M059J (cell line): Measurements from ENCODE around the gene SERPINB4. TPM values are rescaled to one million over a fixed set of nuclear protein-coding genes. Genes with fewer than 3 reads are reported as not detected.
"Not testable (repeated sequence)": the region's sequence is repeated elsewhere in the genome, so short reads cannot be mapped to it uniquely, and the experiment has no call there.

ENCODE experiments used
- DNase-seq: peaks from one replicate; pipeline ENCODE4 v3.0.0-alpha.2; 2012; ENCODE audit warnings: low read depth
- total RNA-seq: library from RNA; depleted of rRNA; stranded (reverse); fragments of >200 nt; shearing (Covaris generic); gene quantifications from 2 replicates; pipeline ENCODE4 v1.2.3, GENCODE V29; 2014; rRNA removed

The SERPINB4 gene
- total RNA-seq = 0.05 TPM in 1 of 2 replicates, not detected in the other

DNA sequence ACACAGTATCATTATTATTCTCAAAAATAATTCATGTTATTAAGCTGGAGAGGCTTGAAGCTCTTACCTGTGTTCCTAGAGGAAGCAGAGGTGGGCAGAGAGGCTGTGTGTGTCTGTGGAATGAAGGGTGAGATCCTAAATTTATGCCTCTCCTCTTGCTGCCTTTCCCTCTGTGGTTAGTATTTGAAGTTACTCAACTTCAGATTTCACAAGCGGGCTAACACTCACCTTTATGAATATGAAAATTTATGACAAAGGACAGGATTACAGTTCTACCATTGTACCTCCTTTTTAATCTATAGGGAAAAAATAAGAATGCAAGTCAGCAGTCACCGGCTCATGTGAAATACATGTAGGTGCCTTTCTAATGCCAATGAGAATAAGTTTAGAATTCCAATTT lies at the start of gene SERPINB4:
Gene SERPINB4 (minus strand): TSS at position 115 of the 400 bp plus-strand sequence. CDS start 679 bp downstream, outside the sequence.
- DNase-seq = not testable (repeated sequence)

DNA sequence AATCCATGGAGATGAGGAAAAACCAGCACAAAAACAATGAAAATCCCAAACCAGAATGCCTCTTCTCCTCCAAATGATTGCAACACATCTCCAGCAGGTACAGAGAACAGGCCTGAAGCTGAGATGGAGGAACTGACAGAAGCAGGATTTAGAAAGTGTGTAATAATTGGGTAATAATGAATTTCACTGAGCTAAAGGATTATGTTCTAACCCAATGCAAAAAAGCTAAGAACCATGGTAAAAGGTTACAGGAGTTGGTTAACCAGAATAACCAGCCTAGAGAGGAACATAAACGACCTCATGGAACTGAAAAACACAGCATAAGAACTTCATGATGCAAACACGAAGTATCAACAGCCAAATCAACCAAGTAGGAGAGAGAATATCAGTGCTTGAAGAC lies 45.0 kb upstream of the SERPINB4 start:
- no peak for DNase-seq

DNA sequence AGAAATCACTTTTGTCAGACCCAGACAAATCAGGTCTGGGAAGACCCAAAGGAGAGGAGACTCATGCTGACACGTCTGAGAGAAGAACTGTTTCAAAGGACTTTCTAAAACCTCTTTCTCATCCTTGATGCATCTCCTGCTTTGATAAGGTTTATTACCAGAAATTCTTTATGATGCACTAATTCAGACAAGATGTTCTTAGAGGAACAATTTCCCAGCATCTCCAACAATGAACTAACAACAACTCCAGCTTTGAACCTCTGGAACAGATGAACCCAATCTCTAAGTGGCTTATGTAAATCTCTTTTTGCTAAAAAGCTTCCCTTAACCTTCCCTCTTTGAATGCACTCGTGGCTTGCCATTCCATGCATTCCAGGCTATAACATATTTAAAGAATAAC lies 42.8 kb upstream of the SERPINB4 start:
- DNase-seq = no peak

DNA sequence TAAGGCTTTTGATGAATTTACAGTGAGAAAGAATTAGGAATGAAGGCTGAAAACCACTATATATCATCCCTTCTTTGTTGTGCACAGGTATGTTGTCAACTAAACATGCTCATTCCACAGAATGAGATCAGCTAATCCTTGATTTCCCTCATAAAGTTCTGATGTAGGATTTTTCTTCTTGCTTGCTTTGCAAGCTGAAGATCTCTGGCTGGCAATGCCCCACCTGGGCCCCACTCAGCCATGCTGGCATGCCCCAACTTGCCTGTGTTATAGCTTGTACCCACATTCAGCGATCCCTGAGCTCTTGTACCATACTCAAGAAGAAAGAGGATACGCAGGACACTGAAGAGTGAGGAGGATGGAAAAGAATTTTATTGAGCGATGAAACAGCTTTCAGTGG lies 40.7 kb upstream of the SERPINB4 start:
- no peak for DNase-seq

DNA sequence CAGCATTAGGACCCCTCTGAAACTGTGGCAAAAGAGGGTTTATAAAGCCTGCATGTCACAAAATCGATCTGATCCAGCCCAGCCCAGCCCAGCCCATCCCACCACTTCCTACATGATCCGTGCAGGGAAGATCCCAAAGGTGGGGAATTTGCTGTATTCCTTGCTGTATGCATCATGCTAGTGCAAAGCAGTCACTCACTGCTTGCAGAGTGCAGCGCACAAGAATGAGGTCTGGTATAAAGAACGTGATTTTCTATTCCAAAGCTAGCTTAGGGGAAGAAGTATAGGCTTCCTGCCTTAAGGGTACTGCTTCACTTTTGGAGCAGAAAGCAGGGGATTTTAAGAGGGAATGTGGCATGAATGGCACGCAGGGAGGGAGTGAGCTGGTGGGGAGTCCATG lies 39.8 kb upstream of the SERPINB4 start:
- peak; percentile 8 for DNase-seq

DNA sequence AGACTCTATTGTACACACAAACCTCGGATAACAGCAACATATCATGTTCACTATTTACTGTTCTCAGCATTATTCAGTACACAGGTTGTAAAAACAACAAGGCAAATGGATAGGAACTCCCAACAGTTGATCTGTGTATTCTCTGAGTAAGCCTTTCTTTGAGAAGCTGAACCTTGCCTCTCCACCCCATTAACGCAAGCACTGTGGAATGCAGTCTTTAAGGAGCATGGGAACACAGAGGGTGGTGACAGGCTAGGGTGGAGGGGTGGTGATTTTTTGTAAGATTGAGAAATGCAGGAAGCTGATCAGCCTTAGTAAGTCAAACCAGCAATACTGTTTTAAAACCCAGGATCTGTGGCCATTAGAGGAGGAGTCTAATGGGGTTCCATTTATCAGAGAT lies 39.1 kb upstream of the SERPINB4 start:
- peak; percentile 86 for DNase-seq

DNA sequence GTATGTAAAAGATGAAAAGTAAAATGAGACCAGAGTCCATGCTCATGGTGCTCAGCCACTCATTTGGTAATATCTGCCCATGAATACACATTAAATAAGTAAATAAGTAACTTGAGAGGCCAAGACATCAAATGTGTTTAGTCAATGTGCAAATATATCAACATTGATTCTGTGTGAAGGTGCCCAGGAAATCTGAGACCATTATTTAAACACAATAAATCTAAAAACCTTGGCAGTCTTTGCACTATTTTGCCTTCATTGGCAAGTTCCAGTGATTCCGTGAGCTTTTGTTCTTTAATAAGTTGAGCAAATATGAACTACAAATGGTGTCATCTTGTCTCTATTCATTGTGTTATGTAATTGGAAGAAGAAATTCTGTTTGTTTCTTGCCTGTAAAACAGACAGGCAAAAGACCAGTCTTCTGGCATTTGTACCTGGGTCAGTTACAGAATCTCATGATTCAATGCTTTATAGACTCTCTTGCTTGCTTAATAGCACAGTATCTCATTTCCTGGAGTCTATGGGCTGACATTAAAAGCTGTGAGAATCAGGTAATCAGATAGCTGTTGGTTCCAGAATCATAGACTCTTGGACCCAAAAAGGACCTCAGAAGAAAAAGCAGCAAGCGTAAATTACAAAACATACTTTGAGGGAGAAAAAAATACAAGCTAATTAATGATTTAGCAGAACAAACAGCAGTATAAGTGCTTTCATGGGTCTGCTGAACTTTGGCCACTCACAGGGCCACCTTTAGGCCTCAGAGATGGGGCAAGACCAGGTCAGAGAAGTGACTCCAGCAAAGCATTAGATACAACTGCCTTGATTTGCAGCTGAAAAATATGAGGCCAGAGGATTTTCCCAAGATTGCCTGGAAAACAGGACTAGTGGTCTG lies 37.6 kb upstream of the SERPINB4 start:
- no peak for DNase-seq

DNA sequence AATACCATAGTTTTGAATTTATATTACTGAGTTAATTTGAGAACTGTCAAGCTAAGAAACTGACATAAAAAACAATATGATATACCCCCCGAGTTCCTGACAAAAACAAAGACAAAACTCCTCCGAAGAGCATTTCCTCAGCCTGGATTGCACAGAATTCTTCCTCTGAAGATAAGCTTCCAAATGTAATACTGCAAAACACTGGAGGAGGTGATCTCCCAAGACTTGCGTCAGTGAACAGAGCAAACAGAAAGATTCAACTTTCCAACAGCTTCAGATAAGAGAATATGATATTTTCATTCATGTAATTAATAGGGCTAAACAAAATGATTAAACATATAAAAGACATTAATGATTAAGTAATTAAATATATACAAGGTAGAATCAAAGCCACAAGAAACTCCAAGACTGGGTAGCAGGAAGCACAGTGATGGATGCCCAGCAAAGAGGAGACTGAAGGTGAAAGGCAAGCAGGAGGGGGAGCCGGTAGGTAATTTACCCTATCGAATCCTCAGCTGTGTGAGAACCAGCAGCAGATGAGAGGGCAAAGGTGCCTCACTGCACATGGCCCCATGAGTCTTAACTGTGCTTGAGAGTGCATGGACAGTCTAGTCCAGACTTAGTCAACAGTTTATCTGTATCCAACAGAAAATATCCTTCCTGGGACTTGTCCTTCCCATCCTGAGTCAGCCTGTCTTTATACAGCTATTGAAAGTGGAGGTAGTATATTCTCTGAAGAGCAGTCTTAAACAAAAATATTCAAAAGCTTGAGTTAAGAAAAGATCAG lies 36.0 kb upstream of the SERPINB4 start:
- DNase-seq = no peak

DNA sequence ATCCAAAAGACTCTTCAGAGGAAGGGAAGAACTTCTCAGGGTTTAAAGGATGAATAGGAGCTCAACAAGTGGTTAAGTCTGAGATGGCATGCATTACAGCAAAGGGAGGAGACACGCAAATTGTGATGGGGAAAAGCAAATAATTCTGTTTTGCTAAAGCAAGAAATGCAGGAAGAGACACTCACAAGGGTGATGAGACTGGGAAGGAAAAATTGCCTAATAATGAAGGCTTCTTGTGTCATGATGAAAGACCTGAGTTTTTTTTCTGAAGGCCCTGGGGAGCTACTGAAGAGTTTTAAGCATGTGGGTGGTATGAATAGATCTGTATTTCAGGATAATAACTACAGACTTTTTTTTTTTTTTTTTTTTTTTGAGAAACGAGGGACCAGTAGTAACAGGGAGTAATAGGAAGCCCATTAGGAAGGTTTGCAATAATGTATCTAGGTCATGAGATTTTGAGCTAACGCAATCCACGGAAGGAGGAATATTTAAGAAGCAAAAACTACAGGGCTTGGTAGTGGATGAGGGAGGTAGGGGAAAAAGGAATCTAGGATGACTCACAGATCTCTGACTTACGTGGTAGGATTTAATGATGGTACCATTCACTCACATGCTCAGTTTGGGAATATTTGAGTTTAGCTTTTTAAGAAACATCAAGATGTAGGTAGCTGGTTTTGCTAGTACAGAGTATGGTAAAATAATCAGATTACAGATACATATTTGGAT lies 33.6 kb upstream of the SERPINB4 start:
- DNase-seq = peak; percentile 27

DNA sequence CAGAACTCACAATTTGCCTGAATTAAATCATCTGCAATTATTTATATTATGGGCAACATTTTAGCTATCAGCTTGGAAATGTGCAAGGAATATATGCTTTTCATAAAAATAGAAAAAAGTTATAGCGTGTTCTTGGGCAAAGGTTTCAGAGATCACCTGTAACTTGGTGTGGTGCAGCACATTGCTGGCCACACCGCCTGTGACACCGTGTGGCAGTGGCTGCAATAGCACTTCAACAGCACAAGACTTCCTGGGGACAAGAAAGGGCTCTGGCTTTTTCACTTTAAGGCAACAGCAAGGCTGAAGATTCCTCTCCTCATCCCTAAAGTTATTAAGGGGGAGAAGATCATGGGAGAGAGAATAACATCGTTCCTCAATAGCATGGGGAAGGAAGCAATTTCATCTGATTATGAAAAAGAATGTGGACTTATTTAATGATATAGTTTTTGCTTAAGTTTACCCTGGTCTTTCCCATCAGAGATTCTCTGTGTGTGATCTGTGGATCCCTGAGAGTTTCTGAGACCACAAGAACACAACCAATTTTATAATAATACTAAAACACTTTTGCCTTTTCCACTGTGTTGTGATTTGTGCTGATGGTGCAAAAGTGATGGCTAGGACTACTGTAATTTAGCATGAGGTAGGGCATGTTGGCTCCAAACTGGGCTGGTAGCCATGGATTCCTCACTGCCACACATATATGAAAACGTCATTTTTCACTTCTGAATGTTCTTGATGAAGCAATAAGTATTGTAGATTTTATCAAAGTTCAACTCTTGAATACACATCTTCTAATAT lies 32.7 kb upstream of the SERPINB4 start:
- peak; percentile 47 for DNase-seq

DNA sequence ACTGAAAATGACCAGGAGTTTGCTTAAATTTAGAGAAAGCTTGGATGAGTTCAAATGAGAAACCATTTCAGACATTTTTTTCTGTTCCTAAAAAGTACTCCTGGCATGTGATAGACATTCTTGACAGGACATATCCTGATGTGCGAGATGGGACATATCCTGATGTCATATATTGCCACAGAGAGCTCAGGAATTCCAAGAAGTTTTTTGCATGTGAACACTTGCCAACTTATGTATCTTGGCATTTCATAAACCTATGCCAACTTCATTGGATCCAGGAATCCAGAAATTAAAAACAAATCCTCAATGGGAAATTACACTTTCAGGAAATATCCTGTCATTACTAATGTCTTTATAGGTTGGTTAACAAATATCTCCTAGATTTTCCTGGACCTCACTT lies 20.5 kb upstream of the SERPINB4 start:
- DNase-seq = no peak

DNA sequence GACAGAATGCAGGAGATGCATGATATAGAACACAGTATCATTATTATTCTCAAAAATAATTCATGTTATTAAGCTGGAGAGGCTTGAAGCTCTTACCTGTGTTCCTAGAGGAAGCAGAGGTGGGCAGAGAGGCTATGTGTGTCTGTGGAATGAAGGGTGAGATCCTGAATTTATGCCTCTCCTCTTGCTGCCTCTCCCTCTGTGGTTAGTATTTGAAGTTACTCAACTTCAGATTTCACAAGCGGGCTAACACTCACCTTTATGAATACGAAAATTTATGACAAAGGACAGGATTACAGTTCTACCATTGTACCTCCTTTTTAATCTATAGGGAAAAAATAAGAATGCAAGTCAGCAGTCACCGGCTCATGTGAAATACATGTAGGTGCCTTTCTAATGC lies 17.7 kb upstream of the SERPINB4 start, which contains the start of gene SERPINB3:
Gene SERPINB3 (minus strand): TSS at position 144 of the 400 bp plus-strand sequence. CDS start 677 bp downstream, outside the sequence.
- DNase-seq = not testable (repeated sequence)

DNA sequence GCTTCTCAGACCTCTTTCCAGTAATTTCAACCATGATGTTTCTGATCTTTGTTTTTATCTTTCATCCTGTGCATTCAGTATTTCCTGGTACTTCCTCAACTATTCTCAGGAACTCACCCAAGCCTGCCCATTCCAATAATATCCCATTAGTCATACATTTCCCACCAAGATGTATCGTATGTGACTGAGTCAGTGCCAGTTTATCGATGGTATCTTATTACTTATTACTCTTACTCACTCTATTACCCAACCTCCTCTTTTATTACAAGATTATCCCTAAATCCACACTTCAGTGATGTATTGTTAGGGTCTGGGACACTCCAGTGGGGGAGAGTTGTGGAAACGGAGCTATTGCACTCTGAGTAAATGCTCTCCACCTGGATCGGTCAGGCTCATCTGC lies 14.9 kb upstream of the SERPINB4 start:
- DNase-seq = not testable (repeated sequence)

DNA sequence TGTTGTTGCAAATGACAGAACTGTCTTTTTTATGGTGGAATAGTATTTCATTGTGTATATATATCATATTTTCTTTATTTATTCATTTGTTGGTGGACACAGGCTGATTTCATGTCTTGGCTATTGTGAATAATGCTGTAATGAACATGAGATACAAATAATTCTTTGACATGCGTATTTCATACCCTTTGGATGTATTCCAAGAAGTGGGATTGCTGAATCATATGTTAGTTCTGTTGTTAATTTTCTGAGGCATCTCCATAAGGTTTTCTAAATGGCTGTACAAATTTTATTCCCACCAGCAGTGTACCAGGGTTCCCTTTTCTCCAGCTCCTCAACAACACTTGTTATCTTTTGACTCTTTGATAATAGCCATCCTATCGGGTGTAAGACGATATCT lies 6.2 kb upstream of the SERPINB4 start:
- DNase-seq = peak; percentile 12

DNA sequence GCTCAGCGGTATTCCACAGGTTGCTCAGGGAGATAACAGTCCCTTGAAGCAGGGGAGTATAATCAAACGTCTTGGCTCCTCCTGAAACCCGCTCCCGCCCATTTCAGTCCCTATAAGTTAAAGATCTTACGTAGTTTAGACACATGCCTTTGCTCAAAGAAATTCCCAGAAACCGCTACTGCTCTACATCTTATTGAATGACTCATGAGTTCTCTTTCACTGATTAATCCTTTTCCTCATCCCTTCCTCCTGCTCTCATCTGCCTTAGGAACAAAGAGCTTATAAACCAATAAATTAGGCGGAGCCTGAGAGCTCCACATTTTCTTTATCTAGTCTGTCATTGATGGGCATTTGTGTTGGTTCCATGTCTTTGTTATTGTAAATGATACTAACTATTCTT lies 4.2 kb upstream of the SERPINB4 start:
- peak; percentile 52 for DNase-seq

DNA sequence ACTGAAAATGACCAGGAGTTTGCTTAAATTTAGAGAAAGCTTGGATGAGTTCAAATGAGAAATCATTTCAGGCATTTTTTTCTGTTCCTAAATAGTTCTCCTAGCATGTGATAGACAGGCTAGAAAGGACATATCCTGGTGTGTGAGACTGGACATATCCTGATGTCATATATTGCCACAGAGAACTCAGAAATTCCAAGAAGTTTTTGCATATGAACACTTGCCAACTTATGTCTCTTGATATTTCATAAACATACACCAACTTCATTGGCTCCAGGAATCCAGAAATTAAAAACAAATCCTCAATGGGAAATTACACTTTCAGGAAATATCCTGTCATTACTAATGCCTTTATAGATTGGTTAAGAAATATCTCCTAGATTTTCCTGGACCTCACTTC lies 2.9 kb upstream of the SERPINB4 start:
- DNase-seq = no peak

DNA sequence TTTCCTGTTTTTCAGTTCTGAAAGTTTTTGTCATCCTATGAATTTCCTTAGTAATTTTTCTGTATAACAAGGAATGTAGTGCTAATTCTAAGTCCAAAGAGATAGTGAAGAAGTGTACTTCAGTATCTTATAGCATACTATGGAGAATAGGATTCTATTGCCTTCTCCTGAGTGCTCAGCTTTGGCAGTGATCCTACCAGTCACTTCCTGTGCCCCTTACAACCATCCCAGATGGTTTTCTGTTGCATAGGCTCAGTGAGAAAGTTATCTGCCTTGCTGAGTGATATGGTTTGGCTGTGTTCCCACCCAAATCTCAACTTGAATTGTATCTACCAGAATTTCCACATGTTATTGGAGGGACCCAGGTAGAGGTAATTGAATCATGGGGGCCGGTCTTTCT lies 638 bp upstream of the SERPINB4 start:
- DNase-seq = not testable (repeated sequence)

DNA sequence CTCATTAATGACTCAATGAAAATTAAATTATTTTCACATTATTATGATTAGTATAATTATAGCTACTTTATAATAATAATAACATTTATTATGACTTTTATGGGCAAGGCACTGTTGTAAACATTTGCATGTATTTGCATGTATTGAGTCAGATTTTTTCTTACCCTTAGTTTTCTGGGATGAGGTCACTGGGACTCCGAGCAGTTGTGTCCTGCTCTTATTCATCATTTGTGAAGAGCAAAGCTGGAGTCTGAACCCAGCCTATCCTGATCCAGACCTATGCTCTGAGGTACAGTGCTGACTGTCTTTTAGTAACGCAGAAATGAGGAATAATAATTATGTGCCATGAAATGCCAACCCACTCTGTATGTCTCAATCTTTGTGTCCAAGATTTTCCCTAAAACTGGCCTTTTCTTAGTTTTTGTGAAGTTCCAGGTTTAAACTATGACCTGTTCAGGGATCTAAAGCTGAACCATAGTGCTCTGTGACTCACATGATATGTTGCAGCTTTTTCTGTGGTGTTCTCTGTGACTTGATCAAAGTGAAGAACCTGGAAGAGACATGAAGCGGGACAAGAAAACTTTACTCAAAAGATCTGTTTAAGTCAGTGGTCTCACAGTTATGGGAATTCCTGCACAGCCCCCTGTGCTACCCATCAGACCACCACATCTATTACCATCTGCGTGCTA lies 1.2 kb downstream of the SERPINB4 start:
- peak; percentile 40 for DNase-seq

DNA sequence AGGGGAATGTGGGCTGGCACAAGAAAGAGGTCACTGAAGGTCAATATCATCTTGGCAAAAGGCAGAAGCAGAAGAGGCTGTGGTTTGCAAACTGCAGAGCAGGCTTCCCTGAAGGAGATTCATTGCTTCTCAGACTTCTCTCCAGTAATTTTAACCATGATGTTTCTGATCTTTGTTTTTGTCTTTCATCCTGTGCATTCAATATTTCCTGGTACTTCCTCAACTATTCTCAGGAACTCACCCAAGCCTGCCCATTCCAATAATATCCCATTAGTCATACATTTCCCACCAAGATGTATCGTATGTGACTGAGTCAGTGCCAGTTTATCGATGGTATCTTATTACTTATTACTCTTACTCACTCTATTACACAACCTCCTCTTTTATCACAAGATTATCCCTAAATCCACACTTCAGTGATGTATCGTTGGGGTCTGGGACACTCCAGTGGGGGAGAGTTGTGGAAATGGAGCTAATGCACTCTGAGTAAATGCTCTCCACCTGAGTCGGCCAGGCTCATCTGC lies 2.8 kb downstream of the SERPINB4 start:
- DNase-seq = peak; percentile 31

DNA sequence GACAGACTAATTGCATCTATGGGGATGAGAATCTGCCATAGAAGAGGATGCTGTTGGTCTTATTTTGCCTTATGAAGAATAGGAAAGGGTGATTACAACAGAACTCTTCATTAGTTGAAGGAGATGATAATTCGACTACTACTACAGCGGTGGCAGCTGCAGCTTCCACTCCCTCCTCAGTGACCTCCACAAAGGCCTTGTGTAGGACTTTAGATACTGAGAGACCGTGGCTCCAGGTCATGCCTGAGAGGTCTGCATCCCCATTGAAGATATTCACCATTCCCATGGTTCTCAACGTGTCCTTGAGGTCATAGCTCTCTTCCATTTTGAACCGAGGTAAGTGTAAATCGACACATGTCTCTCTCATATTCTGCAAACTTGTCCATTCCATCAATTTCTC lies 6.4 kb downstream of the SERPINB4 start:
- no peak for DNase-seq
